GM18858 (cell line): Measurements from ENCODE around the gene FABP3.
"Not testable (repeated sequence)": the region's sequence is repeated elsewhere in the genome, so short reads cannot be mapped to it uniquely, and the experiment has no call there.

Source experiments
- ATAC-seq: cut with Tn5 transposase; IDR thresholded peaks from one replicate; pipeline ENCODE4 v1.9.1; 2021; ENCODE audit not compliant: unreplicated experiment

FABP3 gene

DNA sequence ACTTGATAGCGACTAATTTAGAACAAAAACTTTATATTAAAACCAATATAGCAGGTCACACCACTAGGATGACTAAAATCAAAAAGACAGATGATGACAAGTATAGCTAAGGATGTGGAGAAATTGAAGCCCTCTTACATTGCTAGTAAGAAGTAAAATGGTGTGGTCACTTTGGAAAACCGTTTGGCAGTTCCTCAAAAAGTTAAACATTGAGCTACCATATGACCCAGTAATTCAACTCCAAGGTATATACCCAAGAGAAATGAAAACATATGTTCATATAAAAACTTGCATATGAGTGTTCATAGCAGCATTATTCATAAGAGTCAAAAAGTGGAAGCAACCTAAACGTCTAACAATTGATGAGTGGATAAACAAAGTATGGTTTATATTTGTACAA, 27.1 kb upstream of the FABP3 start:
- no peak for ATAC-seq

DNA sequence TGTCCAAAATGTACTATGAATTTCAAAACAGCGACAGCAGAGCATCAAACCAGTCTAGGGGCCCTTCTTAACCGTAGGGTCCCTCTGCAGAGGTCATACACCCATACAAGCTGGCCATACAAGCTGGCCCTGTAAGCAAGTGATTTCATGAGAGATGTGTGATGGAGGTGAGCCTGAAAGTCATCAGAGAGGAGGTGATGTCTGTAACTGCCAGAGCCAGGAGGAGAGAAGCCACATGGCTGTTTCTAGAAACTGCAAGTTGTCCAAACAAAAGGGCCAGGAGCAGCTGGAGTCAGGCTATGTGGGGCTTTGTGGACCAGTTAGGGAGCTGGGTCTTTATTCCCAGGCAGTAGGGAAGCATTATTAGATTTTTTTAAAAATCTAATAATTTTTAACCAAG, 25.4 kb upstream of the FABP3 start:
- ATAC-seq, result no peak

DNA sequence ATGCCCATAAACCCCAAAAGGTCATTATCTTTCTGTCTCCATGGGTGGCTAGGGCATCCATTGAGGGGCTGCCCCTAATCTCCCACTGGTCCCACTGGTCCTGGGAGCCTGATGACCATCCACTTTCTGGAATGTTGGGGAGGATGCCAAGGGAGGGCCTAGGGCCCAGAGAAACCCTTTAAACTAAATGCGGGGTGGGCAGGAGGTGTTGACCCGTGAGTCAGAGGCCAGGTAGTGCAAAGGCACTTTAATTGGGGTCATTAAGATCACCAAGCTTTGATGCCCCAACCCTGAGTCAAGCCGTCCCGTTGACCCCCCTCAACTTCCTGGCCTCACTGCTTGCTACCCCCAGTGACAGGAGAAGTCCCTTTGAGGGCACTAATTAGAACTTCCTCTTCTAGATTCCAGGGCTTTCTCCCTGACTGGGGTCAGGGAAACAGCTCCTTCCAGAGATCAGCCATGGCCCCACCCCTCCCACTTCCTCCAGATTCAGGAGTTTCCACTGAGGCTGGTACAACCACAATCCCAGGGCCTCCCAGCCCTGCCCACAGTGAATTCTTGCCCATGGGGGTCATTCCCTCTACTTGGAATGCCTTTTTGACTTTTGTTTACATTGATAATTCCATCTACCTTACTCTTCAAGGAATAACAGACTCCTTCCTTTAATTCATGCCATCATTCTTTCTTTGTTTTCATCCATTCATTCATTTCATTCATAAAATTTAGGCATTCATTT, 24.7 kb upstream of the FABP3 start:
- no peak for ATAC-seq

DNA sequence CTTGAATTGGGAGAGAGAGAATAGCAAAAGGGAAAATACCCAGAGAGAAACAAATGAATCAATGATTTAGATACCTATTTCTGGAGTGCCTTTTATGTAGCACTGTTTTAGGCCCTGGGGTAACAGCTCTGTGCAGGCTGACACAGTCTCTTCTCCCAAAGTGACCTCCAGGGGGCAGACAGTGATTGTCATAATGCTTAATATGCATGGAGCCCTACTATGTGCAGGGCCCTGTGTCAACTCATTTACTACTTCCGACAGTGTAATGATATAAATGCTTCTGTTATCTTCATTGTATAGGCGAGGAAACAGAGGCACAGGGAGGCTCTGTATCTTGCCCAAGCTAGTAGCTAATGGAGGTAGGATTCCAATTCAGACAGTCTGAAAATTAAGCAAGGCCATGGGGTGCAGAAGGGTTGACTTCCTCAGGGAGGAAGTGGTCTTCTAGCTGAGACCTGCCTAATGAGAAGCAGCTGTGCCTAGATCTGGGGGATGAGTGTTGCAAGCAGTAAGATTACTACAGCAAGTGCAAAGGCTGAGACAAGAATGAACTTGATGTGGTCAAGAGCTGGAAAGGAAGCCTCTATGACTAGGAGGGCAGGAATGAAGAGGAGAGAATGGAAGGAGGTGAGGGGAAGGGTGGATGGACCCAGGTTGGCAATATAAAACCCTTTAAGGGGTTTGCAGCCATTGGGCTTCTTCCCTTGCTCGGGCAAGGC, 23.9 kb upstream of the FABP3 start:
- ATAC-seq, result no peak

DNA sequence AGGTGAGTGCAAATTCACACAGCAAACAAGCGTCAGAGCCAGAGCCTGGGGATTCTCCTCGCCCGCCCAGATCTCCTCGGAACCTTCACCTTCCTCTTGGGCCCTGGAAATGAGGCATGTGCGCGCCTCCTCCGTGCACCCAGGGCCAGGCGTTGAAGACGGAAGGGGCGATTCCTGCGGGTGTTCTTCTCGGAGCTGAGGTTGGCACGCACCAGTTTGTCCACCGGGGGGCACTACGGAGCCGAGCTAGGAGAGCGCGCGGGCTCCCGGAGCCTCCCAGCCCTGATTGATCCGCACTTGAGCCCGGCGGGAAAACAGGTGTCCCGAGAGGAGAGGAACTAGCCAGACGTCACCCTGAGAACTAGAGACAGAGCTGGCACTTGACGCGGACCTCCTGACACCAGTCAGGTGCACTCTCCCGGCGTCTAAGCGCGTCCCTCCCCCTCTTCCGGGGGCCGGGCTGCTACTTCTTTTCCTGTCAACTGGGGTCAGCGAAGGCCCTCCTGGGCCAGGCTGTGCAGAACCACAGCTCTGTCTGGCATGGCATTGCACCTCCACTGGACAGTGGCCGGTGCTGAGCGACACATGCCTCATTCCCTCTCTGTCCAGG, 21.8 kb upstream of the FABP3 start:
- no peak for ATAC-seq

DNA sequence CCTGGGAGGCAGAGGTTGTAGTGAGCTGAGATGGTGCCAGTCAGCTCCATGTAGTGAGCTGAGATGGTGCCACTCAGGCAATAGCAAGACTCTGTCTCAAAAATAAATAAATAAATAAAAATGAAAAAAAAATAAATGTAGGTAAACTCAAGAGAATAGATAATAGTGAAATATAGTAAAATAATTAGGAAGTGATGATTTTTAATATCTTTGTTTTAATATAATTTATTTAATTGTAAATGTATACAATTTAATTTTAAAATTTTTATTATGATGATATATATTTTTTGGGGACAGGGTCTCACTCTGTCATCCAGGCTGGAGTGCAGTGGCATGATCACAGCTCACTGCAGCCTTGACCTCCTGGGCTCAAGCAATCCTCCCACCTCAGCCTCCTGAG, 20.6 kb upstream of the FABP3 start:
- ATAC-seq, result no peak

DNA sequence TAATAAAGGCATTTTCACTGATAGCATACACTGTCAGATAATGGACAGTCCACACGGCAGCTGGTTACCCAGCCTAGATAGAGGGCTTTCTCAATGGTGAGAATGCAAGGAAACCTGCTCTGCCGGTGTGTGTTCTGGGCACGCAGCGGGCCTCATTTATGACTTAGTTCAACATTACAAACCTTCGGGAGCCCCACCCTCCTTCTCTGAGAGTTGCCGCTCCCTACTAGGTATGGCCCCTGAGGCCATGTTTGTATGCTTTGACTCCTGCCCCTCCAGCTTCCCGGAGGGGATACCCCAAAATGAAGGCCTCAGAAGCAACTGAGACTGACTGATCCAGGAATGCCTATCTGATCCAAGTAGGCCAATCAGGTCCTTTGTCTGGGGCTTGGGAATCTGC, 17.2 kb upstream of the FABP3 start:
- no peak for ATAC-seq

GRCh38 chr1:31389616-31390015, 16.7 kb upstream of the FABP3 start:
- ATAC-seq, result no peak

DNA sequence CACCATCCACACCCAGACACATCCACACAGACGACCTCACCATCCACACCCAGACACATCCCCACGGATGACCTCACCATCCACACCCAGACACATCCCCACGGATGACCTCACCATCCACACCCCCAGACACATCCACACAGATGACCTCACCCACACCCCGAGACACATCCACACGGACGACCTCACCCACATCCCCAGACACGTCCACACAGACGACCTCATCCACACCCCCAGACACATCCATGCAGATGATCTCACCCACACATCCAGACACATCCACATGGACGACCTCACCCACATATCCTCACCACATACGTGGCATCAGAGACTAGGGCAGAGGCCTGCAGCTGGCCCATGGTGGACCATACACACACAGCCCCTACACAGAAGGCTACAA, 14.7 kb upstream of the FABP3 start:
- no peak for ATAC-seq

GRCh38 chr1:31386576-31387243, 13.8 kb upstream of the FABP3 start:
- not testable (repeated sequence) for ATAC-seq

- no peak for ATAC-seq
These were observed 11.1 kb upstream of the FABP3 start for GRCh38 chr1:31383967-31384366.

- no peak for ATAC-seq
These were observed 9.6 kb upstream of the FABP3 start for GRCh38 chr1:31382379-31382989.

DNA sequence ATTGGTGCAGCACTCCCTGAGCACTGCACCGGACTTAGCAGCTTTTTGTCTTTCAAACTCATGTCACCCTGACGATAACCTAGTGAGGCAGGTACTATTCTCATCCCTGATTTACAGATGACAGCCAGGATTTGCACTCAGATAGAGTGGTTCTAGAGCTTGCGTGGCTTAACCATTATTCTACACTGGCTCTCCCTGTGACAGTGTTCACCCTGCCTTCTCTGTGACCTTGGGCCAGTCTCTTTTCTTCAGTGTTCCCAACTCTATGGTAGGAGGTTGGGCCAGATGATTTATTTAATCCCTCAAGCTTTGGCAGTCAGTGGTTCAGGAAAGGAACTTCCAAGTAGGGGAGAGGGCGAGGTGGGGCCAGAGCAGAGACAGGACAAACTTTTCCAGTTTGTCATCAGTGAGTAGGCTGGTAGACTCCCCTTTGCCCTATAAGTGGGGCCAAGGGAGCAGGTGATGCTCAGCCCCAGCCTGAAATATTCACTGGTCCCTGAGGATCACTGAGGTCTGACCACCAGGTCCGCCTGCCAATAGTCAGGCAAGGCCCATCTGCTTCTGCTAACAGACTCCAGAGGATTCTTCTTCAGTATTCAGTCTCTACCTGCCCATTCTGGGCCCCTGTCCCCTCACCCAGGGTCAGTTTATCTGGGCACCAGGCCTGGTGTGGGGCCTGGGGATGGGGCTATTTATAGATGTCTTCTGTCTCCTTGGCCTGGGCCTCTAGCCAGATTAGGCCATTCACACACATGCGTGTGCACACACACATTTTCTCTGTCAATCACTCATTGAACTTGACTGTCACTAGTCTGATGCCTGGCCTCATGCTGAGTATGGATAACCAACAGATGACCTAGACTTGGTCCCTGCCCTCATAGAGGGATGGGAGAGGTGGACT, 8.8 kb upstream of the FABP3 start:
- ATAC-seq, result no peak

DNA sequence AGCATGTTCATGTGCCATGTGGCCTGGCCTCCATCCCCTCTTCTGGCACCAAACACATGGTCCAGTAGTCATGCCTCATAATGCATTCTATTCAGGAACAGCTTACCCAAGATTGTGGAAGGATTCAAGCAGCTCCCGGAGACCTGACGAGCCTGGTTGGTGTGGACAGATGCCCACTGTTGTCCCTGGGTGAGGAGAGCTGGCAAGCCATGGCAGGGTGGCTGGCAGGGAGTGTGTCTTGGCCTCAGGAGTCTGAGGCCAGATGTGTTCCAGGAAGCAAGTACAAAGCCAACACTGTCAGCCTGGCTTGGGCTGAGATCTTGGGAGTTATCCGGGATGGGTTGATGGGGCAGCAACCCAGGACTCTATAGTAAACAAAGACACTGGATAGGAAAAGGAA, 7.3 kb upstream of the FABP3 start:
- no peak for ATAC-seq

- no peak for ATAC-seq
These were observed 5.1 kb upstream of the FABP3 start for GRCh38 chr1:31378001-31378400.

DNA sequence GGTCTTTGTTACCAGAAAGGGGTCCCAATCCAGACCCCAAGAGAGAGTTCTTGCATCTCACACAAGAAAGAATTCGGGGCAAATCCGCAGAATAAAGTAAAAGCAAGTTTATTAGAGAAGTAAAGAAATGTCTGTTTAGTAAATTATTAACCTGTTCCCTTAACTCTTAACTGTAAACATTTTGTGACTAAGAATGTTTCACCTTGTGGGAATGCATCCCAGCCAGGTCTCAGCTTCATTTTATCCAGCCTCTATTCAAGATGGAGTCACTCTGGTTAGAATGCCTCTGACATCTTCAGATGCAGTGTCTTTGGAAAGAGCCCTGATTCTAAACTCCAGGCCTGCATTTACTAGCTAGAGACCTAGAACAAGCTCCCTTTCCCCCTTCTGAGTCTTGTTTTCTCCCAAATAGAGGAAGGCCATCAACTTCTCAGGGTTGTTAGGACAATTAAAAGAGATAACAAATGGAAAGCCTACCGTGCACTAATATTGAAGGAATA, 4.5 kb upstream of the FABP3 start:
- no peak for ATAC-seq

GRCh38 chr1:31376375-31377134, 3.7 kb upstream of the FABP3 start:
- ATAC-seq, result no peak

DNA sequence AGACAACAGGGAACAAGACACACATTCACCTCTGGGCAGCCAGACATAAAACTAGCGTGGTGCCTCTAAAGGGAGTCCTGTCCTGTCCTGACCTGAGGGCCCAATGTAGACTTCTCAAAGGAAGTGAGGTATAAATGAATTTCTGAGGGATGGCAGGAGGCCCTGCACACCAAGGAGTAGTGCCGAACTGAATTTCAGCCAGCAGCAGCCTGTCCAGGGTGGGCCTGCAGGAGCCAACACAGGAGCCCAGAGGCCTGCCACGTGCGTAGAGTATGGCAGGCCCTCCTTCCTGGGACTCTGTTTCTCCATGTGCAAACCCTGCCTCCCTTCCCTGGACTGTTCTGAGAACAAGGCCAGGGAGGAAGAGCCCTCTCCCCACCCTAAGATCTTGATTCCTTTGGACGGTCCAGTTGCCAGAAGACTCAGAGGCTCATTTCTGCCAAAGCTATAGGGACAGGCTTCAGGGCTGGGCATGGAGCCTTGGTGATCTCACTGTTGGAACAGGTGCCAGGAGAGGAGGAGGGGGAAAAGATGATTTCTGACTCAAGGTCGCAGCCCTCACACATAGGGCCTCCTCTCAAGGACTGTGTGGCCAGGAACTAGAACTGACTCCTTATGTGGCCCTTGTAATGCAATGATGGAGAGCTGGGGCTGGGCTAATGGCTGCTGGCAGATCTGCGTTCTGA, 1.8 kb upstream of the FABP3 start:
- no peak for ATAC-seq
